Thyroid gland (tissue), 4 donors: Measurements from ENCODE around the gene TASP1.
"Not testable (repeated sequence)": the region's sequence is repeated elsewhere in the genome, so short reads cannot be mapped to it uniquely, and the experiment has no call there.

Source experiments
- POLR2A ChIP-seq, 2 donors: fragments of 450-650 bp; IDR thresholded peaks; one replicate each; pipeline ENCODE4 v1.6.1; 2017; ENCODE audit warnings: antibody characterized with exemption in 2 of 2, mild to moderate bottlenecking in 2 of 2, moderate library complexity in 1 of 2
- TF ChIP-seq, protein P1 (sequence below), 6 experiments: fragments of 200-600 bp in 3 of 6; fragments of 450-650 bp in 3 of 6; sonication (generic) in 3 of 6; IDR thresholded peaks; one replicate each; pipeline ENCODE4 v1.5.1; 2016 to 2019; ENCODE audit warnings: antibody characterized with exemption in 6 of 6, mild to moderate bottlenecking in 2 of 6, inconsistent platforms in 1 of 6, moderate library complexity in 1 of 6

DNA sequence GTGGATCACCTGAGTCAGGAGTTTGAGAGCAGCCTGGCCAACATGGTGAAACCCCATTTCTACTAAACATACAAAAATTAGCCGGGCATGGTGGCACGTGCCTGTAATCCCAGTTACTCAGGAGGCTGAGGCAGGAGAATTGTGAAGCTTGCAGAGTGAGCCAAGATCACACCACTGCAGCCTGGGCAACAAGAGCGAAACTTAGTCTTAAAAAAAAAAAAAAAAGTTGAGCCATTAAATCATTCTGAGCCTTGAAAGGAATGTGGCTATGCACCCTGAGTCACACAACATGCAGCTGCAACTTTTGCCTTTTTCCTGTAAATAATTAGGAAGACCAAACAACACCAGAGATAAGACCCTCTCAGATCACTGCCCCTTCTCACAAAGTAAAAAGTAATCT lies 11.2 kb downstream of the TASP1 start:
- TF ChIP-seq, protein P1, sequence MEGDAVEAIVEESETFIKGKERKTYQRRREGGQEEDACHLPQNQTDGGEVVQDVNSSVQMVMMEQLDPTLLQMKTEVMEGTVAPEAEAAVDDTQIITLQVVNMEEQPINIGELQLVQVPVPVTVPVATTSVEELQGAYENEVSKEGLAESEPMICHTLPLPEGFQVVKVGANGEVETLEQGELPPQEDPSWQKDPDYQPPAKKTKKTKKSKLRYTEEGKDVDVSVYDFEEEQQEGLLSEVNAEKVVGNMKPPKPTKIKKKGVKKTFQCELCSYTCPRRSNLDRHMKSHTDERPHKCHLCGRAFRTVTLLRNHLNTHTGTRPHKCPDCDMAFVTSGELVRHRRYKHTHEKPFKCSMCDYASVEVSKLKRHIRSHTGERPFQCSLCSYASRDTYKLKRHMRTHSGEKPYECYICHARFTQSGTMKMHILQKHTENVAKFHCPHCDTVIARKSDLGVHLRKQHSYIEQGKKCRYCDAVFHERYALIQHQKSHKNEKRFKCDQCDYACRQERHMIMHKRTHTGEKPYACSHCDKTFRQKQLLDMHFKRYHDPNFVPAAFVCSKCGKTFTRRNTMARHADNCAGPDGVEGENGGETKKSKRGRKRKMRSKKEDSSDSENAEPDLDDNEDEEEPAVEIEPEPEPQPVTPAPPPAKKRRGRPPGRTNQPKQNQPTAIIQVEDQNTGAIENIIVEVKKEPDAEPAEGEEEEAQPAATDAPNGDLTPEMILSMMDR (IDR thresholded peaks at IDR 0.05), result not testable (repeated sequence)
- not testable (repeated sequence) for TF ChIP-seq POLR2A (IDR thresholded peaks at IDR 0.05)
